ENCODE results near the gene URI1. TPM values are rescaled to one million over a fixed set of nuclear protein-coding genes. Genes with fewer than 3 reads are reported as not detected.

URI1 gene
- total RNA-seq, 1 experiment from 2014 or later = 56.0 TPM

DNA sequence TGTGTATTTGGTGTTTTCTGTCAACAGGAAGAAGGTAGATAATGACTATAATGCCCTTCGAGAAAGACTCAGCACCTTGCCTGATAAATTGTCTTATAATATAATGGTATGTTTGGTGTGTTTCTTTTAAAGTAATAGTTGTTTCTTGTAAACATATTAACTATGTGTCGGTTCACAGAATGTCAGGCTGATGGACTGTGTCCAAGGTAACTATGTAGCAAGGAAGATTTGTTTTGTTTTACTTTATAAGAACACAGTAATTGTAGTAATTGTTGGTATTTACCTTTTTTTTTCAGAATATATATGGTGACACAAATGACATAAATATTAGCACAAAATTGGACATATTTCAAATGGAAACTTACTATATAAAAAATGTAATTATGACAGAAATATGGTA is 43.2 kb downstream of the URI1 start:
- Histone ChIP-seq H3K4me3 (no peak overlapping the region), H3K27ac (no peak overlapping the region), H3K27me3 (ENCODE audit: insufficient read depth, low read depth) (no peaks in the 10 kb centered on the region), H3F3A (ENCODE audit: insufficient read depth, low read depth) (no peaks in the 10 kb centered on the region; the same call in none of the 2 replicates), H2AFZ (no peak overlapping the region), H3K4me2 (no peak overlapping the region), H3K36me3 (ENCODE audit: low read depth) (peaks cover 5% of the 10 kb centered on the region; the same call in 1 of the 2 replicates), H3K79me2 (ENCODE audit: low read depth) (peaks cover 42% of the 10 kb centered on the region), H3K9me3 (ENCODE audit: insufficient read depth, low read depth) (no peaks in the 10 kb centered on the region), H4K20me1 (ENCODE audit: insufficient read depth) (peaks cover 36% of the 10 kb centered on the region), H3K4me1 (replicated peaks; ENCODE audit: insufficient read depth) (no peaks in the 10 kb centered on the region), H3K9me2 (ENCODE audit: insufficient read depth) (no peaks in the 10 kb centered on the region)
- TF ChIP-seq EZH2 (IDR thresholded peaks at IDR 0.05; ENCODE audit: low read depth) = no peak
- TF ChIP-seq, protein P1, sequence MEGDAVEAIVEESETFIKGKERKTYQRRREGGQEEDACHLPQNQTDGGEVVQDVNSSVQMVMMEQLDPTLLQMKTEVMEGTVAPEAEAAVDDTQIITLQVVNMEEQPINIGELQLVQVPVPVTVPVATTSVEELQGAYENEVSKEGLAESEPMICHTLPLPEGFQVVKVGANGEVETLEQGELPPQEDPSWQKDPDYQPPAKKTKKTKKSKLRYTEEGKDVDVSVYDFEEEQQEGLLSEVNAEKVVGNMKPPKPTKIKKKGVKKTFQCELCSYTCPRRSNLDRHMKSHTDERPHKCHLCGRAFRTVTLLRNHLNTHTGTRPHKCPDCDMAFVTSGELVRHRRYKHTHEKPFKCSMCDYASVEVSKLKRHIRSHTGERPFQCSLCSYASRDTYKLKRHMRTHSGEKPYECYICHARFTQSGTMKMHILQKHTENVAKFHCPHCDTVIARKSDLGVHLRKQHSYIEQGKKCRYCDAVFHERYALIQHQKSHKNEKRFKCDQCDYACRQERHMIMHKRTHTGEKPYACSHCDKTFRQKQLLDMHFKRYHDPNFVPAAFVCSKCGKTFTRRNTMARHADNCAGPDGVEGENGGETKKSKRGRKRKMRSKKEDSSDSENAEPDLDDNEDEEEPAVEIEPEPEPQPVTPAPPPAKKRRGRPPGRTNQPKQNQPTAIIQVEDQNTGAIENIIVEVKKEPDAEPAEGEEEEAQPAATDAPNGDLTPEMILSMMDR (conservative IDR thresholded peaks at IDR 0.05) = no peak
- DNase-seq = no peak
- BruUV-seq (replicated peaks) = no TSS peak
- ChIA-PET POLR2A (ENCODE audit: unreplicated experiment) (no interaction called here), CTCF (interaction anchor here (0.6 kb wide), 1 partner anchor 77 kb away, joined by 3 read pairs; no protein-coding TSS in a partner anchor)
- intact Hi-C loops (cut with micrococcal nuclease; ENCODE audit: unreplicated experiment) = no loop called here

DNA sequence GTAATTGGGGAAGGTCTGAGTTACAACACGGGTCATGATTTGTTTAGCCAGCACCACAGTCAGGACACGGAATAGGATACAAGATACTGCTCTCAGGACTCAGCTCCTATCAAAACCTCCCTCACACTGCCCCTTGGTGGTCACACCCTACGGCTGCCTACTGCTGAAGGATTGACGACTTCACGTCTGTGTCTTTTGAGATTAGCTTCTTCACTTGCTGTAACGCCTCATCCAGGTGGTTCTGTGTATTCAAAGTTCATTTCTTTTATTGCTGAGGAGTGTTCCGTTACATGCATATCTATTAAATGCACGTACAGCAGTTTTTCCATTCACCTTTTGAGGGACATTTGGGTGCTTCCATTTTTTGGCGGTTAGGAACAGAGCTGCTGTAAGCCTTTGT is 46.3 kb downstream of the URI1 start:
- ChIA-PET POLR2A (ENCODE audit: unreplicated experiment) (no interaction called here), CTCF (no interaction called here)
- intact Hi-C loops (cut with micrococcal nuclease; ENCODE audit: unreplicated experiment) = no loop called here
- Histone ChIP-seq H3K27me3 (ENCODE audit: insufficient read depth, low read depth) (no peaks in the 10 kb centered on the region), H3K4me1 (replicated peaks; ENCODE audit: insufficient read depth) (no peaks in the 10 kb centered on the region), H3K36me3 (ENCODE audit: low read depth) (peaks cover 10% of the 10 kb centered on the region; the same call in 1 of the 2 replicates), H3K9me3 (ENCODE audit: insufficient read depth, low read depth) (peaks cover 5% of the 10 kb centered on the region), H3K27ac (no peak overlapping the region), H2AFZ (no peak overlapping the region), H3K4me2 (no peak overlapping the region), H3F3A (ENCODE audit: insufficient read depth, low read depth) (no peaks in the 10 kb centered on the region; the same call in none of the 2 replicates), H3K4me3 (no peak overlapping the region), H3K79me2 (ENCODE audit: low read depth) (peaks cover 37% of the 10 kb centered on the region), H3K9me2 (ENCODE audit: insufficient read depth) (no peaks in the 10 kb centered on the region), H4K20me1 (ENCODE audit: insufficient read depth) (peaks cover 13% of the 10 kb centered on the region; the same call in 1 of the 2 replicates)
- no TSS peak for BruUV-seq (replicated peaks)
- DNase-seq = no peak
- no peak for TF ChIP-seq EZH2 (IDR thresholded peaks at IDR 0.05; ENCODE audit: low read depth)
- TF ChIP-seq, protein P1 (conservative IDR thresholded peaks at IDR 0.05) = no peak

- no peak for DNase-seq
- Histone ChIP-seq H3K9me2 (ENCODE audit: insufficient read depth) (0 out of 2 replicates have a peak, but pooled peaks cover 3% of the 10 kb centered on the region), H2AFZ (no peak overlapping the region), H4K20me1 (ENCODE audit: insufficient read depth) (no peaks in the 10 kb centered on the region), H3K79me2 (ENCODE audit: low read depth) (peaks cover 52% of the 10 kb centered on the region), H3K4me1 (replicated peaks; ENCODE audit: insufficient read depth) (no peaks in the 10 kb centered on the region), H3K4me2 (no peak overlapping the region), H3F3A (ENCODE audit: insufficient read depth, low read depth) (no peaks in the 10 kb centered on the region; the same call in none of the 2 replicates), H3K27me3 (ENCODE audit: insufficient read depth, low read depth) (no peaks in the 10 kb centered on the region), H3K4me3 (no peak overlapping the region), H3K27ac (no peak overlapping the region), H3K36me3 (ENCODE audit: low read depth) (peaks cover 5% of the 10 kb centered on the region; the same call in 1 of the 2 replicates), H3K9me3 (ENCODE audit: insufficient read depth, low read depth) (peaks cover 5% of the 10 kb centered on the region)
- ChIA-PET POLR2A (ENCODE audit: unreplicated experiment) (no interaction called here), CTCF (no interaction called here)
- TF ChIP-seq, protein P1 (conservative IDR thresholded peaks at IDR 0.05) = no peak
- TF ChIP-seq EZH2 (IDR thresholded peaks at IDR 0.05; ENCODE audit: low read depth) = no peak
- no TSS peak for BruUV-seq (replicated peaks)
- intact Hi-C loops (cut with micrococcal nuclease; ENCODE audit: unreplicated experiment) = no loop called here
Observed at GRCh38 chr19:29992233-29992867, 50.3 kb downstream of the URI1 start.

Data from PC-9 (cell line).